Fibroblast of skin of right quadriceps (primary cell): Measurements from ENCODE around the gene DST.
"Not testable (repeated sequence)": the region's sequence is repeated elsewhere in the genome, so short reads cannot be mapped to it uniquely, and the experiment has no call there.

Experiments used
- DNase-seq: peaks from one replicate; pipeline ENCODE4 v3.0.0-alpha.2; 2013

Gene DST

GRCh38 chr6:56570413-56571359 lies 72.0 kb downstream of the DST start:
- DNase-seq: peak; percentile 30

DNA sequence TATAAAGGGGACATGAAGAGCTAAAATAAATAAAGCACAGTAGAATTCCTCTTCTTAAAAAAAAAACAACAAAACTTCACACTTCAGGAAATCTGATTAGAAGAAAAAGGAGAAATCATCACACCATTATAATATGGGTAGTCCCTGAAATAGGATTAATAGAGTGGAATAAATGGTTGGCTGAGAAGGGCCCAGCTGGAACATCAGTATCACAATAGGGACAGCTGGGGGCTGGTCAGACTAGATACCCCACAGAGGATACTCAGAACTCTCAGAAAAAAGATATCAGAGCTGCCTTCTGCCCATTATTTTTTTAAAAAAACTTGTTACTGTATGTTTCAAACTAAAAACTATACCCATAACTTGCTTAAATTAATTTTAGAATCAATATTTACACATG lies 75.2 kb downstream of the DST start:
- DNase-seq: no peak

- not testable (repeated sequence) for DNase-seq
Measured at GRCh38 chr6:56562730-56563129, 80.0 kb downstream of the DST start.

DNA sequence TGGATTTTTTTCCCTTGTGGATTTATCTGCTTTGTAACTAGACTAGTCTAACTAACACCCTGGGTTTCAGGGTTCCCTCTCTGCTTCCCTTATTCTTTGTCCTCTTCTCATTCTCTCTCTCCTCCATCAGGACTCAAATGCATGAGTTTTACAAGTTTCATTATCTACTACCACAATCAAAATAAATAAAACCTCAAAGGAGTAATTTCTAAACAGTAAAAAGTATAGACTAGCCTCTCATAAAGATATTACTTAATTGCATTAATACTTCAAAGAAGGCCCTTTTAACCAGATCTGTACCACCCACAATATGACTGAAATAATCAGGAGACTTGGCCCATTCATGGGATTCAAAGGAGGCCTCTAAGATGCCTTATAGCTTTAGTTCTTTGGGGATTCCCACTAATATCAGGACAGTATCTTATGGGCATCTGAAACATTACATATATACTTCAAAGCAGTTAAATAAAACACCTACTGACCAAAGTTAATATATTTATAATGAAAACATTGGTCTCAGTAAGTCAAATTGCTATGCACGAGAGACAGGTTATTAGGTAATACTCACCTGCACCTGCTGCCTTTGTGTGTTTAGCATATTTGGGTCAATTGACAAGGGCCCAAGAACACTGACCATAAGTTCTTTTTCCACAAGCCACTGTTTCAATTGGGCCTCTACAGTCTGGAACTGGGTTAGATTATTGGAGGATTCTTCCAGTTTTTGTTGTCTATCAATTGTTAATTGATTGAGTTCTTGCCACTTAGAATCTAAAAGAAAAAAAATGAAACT lies 85.7 kb downstream of the DST start:
- DNase-seq: no peak

DNA sequence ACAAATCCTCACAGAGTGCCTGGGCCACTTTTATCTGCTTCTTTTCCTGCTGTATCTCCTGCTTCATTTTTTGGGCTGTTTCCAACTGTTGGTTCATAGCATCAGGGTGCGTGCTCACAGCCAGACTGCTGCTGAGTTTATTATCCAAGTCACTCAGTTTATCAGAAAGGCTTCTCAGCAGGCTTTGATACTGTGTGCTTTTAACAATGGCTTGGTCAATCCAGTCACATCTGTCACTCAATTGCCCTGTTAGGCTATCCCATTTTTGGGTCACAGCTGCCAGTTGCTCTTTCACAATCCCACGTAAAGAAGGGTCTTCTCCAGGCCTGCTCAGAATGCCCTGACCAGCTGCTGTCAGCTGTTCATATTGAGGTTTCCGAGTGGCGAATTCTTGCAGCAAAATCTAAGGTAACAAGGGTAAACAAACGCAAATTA lies 87.2 kb downstream of the DST start:
- no peak for DNase-seq

GRCh38 chr6:56552187-56553130 lies 90.2 kb downstream of the DST start:
- DNase-seq: peak; percentile 42

- DNase-seq: no peak
Measured at GRCh38 chr6:56551409-56552120, 91.1 kb downstream of the DST start.

DNA sequence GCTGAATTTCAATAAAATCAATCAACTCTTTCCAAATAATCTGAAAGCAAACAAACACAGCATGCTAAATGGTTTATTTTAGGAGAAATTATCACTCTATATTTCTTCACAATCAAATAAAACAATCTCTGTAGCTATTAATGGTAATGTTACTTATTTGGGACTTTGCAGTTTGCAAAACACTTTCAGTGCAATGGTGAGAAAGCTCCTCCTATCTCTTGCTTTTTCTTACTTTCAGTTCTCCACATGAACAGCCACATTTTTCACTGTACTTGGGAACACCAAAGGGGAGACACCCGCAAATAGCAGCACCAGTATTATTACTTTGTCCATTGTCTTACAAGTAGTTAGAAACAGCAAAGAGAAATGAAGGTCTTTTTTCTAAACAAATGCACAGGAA lies 92.4 kb downstream of the DST start:
- DNase-seq: no peak

DNA sequence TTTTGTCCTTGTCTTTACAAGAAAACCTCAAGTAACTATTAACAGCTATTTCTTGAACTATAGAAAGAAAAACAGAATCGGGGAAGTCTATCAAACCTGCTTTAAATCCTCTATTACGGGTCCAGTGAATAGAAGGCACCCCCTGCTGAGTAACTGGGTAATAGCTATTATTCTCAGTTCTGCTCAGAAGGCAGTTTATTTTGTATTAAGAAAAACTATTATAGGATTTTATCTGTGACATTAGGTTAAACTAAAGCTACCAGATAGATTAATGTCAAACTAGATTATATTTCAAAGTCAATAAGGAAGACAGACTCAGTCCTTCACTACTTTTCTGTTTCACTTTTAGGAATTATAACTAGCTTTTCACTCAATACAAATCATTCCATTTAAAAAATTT lies 93.7 kb downstream of the DST start:
- no peak for DNase-seq

- no peak for DNase-seq
Measured at GRCh38 chr6:56547687-56548086, 95.0 kb downstream of the DST start.

GRCh38 chr6:56542364-56543331 lies 100.0 kb downstream of the DST start:
- DNase-seq: peak; percentile 97

GRCh38 chr6:56541741-56542360 lies 100.8 kb downstream of the DST start:
- no peak for DNase-seq

DNA sequence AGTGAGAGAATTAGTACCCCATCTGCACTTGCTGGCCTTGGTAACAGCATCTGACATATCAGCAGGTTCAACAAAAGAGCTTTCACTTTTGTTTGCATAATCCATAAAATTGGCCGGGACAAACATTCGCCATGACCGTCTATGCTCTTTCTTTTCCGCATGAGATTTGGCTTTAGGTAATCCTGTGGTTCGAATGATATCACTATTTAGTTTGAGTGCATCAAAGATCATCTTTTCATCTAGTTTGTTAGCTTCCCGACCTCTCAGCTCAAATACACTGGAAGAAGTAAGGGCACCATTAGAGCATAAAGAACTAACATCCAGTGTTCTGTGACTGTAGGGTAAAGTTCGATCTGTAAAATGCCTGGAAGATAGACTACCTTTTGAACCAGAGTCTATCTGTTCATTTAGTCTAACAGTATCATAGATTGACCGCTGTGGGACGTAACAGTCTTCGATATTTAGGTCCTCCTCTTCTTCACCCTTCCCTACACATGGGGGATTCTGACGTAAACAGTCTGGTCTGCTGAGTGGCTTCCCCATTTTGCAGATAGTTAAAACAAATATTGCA lies 101.6 kb downstream of the DST start:
- DNase-seq: no peak

DNA sequence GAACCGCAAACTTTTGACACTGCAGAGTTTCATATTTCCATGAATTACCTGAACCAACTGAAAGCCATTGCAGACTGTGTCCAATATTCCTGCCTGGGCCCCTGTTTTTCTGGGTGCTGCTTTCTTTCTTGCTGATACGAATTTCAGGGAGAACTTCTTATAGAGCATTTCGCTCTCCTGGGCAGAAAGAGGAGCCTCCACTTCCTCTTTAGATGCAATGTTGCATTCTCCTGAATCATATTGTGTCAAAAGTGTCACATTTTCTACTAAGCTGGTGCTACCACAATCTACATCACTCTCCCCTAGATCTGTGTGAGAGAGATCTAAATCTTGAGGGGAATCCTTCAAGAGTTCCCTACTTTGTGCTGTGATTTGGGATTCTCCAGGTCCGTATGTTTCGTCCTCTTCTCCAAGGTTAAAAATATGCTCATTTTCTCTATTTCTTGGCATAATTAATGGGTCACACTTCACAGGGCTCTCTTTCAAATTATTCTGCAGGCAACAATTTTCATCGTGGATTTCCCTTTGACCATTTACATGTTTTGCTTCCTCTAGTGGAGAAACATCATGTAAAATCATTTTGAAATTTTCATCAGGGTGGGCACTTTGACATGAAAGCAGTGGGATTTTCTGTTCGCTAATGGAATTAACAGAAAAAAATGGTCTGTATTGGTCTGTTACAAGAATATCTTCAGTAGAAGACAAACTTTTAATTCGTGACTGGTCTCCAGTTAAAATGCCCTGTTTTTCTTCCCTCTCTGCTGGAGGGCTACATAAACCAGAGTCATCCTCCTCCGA lies 102.3 kb downstream of the DST start:
- DNase-seq: no peak

DNA sequence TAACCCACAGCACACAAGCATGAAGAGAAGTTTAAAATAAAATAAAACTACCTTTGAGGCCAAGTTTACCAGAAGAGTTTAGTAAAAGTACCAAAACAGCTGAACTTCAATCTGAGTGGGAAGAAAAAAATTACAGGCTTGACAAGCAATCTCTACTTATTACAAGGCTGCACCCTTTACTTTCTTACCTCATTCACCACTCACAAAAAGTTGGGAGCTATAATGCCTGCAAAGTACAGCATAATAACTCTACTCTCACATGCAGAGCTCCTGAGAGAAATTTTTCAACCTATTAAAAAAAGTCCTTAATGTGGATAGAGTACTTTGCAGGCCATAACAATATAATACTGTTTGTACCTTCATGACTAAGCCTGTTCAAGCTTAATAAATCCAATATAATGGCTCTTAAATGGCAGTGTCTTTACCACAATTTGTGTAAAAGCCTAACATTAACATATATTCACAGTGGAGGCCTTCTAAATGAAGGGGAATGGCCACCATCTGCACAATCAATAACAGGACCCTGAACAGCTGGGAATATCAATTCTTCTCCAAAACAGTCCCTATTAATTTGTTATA lies 103.1 kb downstream of the DST start:
- DNase-seq: no peak

DNA sequence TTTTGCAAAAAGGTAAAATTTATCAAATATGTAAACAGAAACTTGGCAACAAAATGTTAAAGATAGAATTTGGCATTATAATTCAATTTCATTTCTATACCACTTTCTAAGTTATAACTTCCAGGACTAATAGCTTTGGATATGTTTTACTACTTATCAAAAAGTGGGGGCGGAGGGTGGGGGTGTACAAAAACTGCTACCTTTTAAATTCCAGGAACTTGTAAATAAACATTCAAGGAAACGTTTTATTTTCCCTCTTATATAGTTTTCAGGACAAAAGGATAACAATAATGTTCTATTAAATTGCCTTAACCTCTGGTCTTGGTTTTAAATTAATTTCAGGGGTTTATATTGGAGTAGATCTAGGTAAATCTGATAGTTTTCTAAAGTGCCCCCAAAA lies 103.8 kb downstream of the DST start:
- DNase-seq: no peak

DNA sequence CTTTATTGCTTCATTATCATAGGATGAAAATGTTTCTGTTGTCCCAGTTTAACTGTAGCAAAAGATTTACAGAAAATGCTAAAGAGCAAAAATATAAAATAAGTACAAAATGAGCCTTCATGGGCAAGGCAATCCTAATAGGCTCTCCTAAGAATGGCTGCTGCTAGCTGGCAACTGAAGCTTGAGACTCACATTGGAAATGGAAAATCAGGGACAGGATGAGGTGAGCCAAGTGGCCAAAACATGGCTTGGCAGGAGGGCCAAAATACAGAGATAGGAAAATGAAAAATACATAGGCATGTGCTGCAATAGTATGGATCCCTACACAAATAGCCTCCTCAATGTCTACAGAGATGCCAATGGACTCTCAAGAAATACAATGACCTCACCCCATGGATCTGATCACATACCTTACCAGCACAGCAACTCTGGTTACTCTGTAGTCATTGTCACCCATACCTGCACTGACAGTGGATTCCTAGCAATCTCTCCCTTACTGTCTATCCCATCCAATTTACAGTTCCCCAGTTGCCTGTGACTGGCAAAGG lies 105.4 kb downstream of the DST start:
- DNase-seq: no peak

- DNase-seq: no peak
Measured at GRCh38 chr6:56536536-56536935, 106.2 kb downstream of the DST start.
